Endometrial microvascular endothelial cells (primary cell): ENCODE results near the gene KLRC4. TPM values are rescaled to one million over a fixed set of nuclear protein-coding genes. Genes with fewer than 3 reads are reported as not detected.
"Not testable (repeated sequence)": the region's sequence is repeated elsewhere in the genome, so short reads cannot be mapped to it uniquely, and the experiment has no call there.

Source experiments
- in situ Hi-C: cut with HindIII; loops from 2 replicates; pipeline ENCODE4 v1.10.0; 2017; ENCODE audit warnings: low sequenced_read_pairs, low pct_unique_long_range_greater_than_20kb; ENCODE audit errors: inconsistent ontology term
- total RNA-seq: library from RNA; depleted of rRNA; stranded (reverse); fragments of >200 nt; gene quantifications from one replicate; pipeline ENCODE4 v1.2.3, GENCODE V29; 2015; ENCODE audit errors: inconsistent ontology term

Gene KLRC4
- not detected for total RNA-seq

DNA sequence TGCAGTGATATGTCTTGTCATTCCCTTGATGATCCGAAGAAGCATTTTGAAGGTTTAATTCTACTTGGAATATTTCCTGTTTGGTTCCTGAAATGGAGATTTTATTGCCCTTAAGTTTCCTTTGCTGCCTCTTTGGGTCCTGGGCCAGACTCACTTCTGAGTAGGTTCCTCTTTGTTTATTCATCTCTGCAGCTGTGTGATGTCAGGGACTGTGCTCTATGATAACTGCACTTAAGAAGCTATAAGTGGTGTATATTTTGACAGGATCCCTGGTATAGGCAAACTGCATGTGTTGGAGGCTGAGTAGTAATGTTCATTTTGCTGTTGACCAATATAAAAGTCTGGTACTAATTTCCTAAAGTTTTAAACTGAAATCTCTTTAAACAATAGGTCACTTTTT, at the start of gene KLRC4:
Gene KLRC4 (minus strand): TSS at position 366 of the 400 bp plus-strand sequence. CDS start 182 bp downstream, at position 184.
- in situ Hi-C loops = no loop called here

DNA sequence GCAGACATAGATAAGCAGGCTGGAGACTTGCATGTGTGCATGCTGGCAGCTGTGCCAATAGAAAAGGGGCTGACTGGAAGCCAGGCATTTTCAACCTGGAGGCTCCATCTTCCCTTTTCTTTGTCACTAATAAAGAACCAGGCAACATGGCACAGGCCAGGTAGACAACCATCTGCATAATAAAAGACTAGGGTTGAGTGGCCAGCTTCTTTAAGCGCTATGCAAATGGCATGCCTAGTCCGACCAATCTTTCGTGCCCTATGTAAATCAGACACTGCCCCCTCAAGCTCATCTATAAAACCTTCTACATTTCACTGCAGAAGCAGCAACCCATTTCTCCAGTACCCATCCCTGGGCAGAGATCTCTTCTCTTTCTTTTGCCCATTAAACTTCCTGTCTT, 48.2 kb upstream of the KLRC4 start:
- in situ Hi-C loops = no loop called here

GRCh38 chr12:10456856-10457255, 47.3 kb upstream of the KLRC4 start:
- in situ Hi-C loops = no loop called here

- in situ Hi-C loops = no loop called here
Measured at GRCh38 chr12:10455766-10456165, 46.2 kb upstream of the KLRC4 start.

- in situ Hi-C loops = no loop called here
Measured at GRCh38 chr12:10454531-10454930, 45.0 kb upstream of the KLRC4 start.

DNA sequence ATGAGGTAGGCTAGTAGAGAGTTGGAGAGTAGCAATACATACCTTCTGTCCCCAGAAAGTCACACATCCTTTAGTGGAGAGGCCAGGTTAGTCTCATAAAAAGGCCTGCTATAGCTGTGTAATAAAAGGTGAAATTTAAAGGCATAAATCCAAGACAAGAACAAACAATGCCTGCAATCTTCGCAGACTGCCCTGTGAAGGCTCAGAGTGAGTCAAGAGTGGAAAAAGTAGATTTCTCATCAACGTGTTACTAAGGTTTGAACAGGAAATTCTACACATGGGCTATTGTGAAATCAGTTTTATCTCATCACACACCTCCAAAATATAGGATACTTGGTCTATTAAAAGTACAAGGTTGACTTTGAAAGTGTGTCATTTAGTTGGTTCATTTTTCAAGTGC, 43.6 kb upstream of the KLRC4 start, which contains the start of gene KLRC1:
Gene KLRC1 (minus strand): TSS at position 222 of the 400 bp plus-strand sequence. CDS start 2,221 bp downstream, outside the sequence.
- in situ Hi-C loops = no loop called here

GRCh38 chr12:10448236-10448635, 38.7 kb upstream of the KLRC4 start:
- in situ Hi-C loops = no loop called here

GRCh38 chr12:10446052-10446451, 36.5 kb upstream of the KLRC4 start:
- in situ Hi-C loops = not testable (repeated sequence)

DNA sequence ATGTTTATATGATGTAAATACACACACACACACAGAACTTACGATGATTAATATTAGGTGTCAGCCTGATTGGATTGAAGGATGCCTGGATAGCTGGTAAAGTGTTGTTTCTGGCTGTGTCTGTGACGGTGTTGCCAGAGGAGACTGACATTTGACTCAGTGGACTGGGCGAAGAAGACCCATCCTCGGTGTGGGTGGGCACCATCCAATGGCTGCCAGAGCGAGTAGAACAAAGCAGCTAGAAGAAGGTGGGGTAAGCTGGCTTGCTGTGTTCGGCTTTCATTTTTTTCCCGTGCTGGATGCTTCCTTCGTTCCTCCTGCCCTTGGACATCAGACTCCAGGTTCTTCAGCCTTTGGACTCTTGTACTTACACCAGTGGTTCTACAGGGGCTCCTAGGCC, 31.6 kb upstream of the KLRC4 start:
- in situ Hi-C loops = not testable (repeated sequence)

DNA sequence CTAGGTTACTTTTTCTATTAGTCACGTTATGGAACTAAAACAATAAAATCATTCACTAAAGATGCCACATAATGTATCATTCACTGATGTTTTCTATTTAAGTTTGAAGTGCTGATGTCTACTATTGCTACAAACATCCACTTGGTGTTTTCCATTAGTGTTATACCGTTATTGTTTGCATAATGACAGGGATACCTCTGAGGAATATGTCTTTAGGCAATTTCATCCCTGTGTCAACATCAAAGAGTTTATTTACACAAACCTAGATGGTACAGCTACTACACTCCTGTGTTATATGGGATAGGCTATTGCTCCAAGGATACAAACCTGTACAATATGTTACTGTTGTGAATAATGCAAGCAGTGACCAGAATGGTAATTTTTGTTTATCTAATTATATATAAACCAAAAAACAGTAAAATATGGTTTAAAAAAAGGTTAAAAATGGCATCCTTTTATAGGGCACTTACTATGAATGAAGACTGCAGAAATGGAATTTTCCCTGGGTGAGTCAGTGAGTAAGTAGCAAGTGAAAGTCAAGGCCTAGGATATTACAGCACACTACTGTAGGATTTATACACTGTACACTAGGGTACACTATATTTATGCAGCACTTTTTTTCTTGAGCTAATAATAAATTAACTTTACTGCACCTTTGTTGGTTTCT, 30.2 kb upstream of the KLRC4 start:
- in situ Hi-C loops = not testable (repeated sequence)

GRCh38 chr12:10437601-10438000, 28.0 kb upstream of the KLRC4 start:
- in situ Hi-C loops = not testable (repeated sequence)

DNA sequence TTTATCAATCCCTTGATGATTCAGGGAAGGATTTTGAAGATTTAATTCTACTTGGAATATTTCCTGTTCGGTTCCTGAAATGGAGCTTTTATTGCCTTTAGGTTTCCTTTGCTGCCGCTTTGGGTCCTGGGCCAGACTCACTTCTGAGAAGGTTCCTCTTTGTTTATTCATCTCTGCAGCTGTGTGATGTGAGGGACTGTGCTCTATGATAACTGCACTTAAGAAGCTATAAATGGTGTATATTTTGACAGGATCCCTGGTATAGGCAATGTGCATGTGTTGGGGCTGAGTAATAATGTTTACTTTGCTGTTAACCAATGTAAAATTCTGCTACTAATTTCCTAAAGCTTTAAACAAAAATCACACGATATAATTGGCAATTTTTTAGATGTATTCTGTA, 26.3 kb upstream of the KLRC4 start, which contains the start of gene KLRC2:
Gene KLRC2 (minus strand): TSS at position 195 of the 400 bp plus-strand sequence. CDS start 24 bp downstream, at position 171.
- in situ Hi-C loops = not testable (repeated sequence)

- in situ Hi-C loops = not testable (repeated sequence)
Measured at GRCh38 chr12:10430623-10431022, 21.1 kb upstream of the KLRC4 start.

- in situ Hi-C loops = not testable (repeated sequence)
Measured at GRCh38 chr12:10425938-10426337, 16.4 kb upstream of the KLRC4 start.

GRCh38 chr12:10424260-10424899, 14.8 kb upstream of the KLRC4 start:
- in situ Hi-C loops = not testable (repeated sequence)

DNA sequence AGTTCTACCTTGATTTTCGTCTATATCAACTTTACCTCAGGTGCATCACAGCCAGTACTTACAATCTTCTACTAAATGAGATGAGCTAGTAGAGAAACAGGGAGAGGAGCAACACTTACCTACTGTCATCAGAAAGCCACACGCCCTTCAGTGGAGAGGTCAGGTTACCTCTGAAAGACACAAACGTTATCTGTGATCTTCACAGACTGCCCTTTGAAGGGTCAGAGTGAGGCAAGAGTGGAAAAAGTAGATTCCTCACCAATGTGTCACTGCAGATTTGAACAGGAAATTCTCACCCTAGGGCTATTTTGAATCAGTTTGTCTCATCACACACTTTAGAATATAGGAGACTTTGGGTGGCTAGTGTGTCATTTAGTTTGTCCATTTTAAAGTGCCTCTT, 12.6 kb upstream of the KLRC4 start:
- in situ Hi-C loops = not testable (repeated sequence)

GRCh38 chr12:10420334-10420733, 10.8 kb upstream of the KLRC4 start, which contains the start of gene KLRC3:
Gene KLRC3, minus strand, starts transcription at chr12:10420595. Its CDS starts 45 bp downstream, at chr12:10420550.
- in situ Hi-C loops = not testable (repeated sequence)

- in situ Hi-C loops = no loop called here
Measured at GRCh38 chr12:10408842-10409241, 715 bp downstream of the KLRC4 start.

DNA sequence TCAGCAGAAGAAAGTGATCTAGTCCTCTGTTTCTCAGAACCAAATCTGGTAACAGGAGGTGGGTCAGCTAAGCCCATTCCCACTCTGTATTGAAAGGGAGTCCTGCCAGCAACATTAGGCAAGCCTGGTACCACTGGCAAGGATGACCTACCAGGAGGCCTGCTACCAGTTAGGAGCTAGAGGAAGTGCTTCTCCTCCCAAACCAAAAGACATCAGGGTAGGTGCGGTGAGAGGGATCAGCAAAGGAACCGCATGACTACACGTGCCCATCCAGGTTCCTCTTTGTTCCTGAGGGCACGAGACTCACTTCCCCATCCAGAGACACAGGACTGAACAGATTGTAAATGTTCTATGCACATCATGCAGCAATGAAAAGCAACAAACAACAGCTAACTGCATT, 2.8 kb downstream of the KLRC4 start:
- in situ Hi-C loops = no loop called here

DNA sequence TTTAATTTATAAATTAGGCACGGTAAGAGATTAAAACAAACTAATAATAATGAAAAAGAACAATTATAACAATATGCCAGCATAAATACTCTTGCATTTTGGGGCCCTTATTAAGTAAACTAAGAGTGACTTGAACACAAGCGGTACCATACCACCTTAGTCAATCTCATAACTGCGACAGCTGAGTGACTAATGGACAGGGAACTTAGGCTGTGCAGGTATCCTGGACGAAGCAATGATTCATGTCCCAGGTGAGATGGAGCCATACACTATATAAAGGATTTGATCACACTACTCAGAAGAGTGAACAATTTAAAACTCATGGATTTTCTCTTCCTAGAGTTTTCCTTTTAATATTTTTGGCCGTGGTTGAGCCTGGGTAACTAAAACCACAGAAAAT, 4.3 kb downstream of the KLRC4 start:
- in situ Hi-C loops = no loop called here
